Retinal pigment epithelial cell (primary cell): ENCODE results near the gene NEO1.

Source experiments
- DNase-seq: peaks from one replicate; pipeline ENCODE4 v3.0.0-alpha.2; 2010; ENCODE audit warnings: low read depth
- H3K4me3 ChIP-seq: 2 replicates; pipeline ENCODE4 v1.5.1; 2011; ENCODE audit warnings: mild to moderate bottlenecking, low read length, control low read depth, moderate library complexity
- CTCF ChIP-seq: conservative IDR thresholded peaks from 2 replicates; pipeline ENCODE4 v1.5.1; 2011; ENCODE audit warnings: low read depth, low read length, control low read depth, inconsistent platforms

NEO1 gene

GRCh38 chr15:73072894-73073293 is 20.6 kb downstream of the NEO1 start:
- no peak overlapping the region for H3K4me3 ChIP-seq
- DNase-seq = no peak
- no peak for TF ChIP-seq CTCF

- TF ChIP-seq CTCF = no peak
- DNase-seq = no peak
- H3K4me3 ChIP-seq = no peak overlapping the region
These were observed 22.0 kb downstream of the NEO1 start for GRCh38 chr15:73074241-73074640.

GRCh38 chr15:73075160-73075859 is 23.0 kb downstream of the NEO1 start:
- no peak overlapping the region for H3K4me3 ChIP-seq

GRCh38 chr15:73078291-73078690 is 26.0 kb downstream of the NEO1 start:
- no peak overlapping the region for H3K4me3 ChIP-seq
- TF ChIP-seq CTCF = no peak
- DNase-seq = no peak

More at GRCh38 chr15:73075160-73075859, 23.0 kb downstream of the NEO1 start:
- no peak for DNase-seq
- no peak for TF ChIP-seq CTCF

GRCh38 chr15:73078722-73079121 is 26.5 kb downstream of the NEO1 start:
- H3K4me3 ChIP-seq = no peak overlapping the region
- no peak for TF ChIP-seq CTCF
- peak; percentile 48 for DNase-seq

- TF ChIP-seq CTCF = no peak
- DNase-seq = no peak
- H3K4me3 ChIP-seq = no peak overlapping the region
These were observed 27.3 kb downstream of the NEO1 start for GRCh38 chr15:73079565-73079964.

GRCh38 chr15:73081321-73081958 is 29.2 kb downstream of the NEO1 start:
- DNase-seq = no peak
- H3K4me3 ChIP-seq = no peak overlapping the region
- peak; percentile 65 for TF ChIP-seq CTCF
